K562 (cell line): ENCODE measurements around the gene CLCNKA. TPM values are rescaled to one million over a fixed set of nuclear protein-coding genes. Genes with fewer than 3 reads are reported as not detected.
A peak's percentile ranks its signal among the peaks of the same experiment; 100 is the strongest.

Experiments used
- AFF1 ChIP-seq, 2 experiments: fragments of 450-650 bp; IDR thresholded peaks; 2 replicates each; pipeline ENCODE4 v1.6.1; 2018; ENCODE audit warnings: mild to moderate bottlenecking in 2 of 2, low read depth in 1 of 2; ENCODE audit not compliant: partially characterized antibody in 2 of 2
- ASH1L ChIP-seq: fragments of 450-650 bp; IDR thresholded peaks from 2 replicates; pipeline ENCODE4 v1.6.1; 2018; ENCODE audit warnings: borderline replicate concordance, mild to moderate bottlenecking, low read depth; ENCODE audit not compliant: partially characterized antibody
- ATF4 ChIP-seq: fragments of 450-650 bp; formaldehyde crosslinking; IDR thresholded peaks from 2 replicates; pipeline ENCODE4 v1.4.0; 2022; ENCODE audit warnings: mild to moderate bottlenecking, moderate library complexity
- ATF7 ChIP-seq: fragments of 450-650 bp; IDR thresholded peaks from 2 replicates; pipeline ENCODE4 v1.7.1; 2014; ENCODE audit warnings: mild to moderate bottlenecking, moderate library complexity
- CUX1 ChIP-seq: fragments of 200-800 bp; sonication (Bioruptor generic); IDR thresholded peaks from 2 replicates; pipeline ENCODE4 v1.6.1; 2016; ENCODE audit warnings: missing genetic modification characterization, missing compliant biosample characterization
- MYC ChIP-seq, 2 experiments: fragments of 250-450 bp in 1 of 2; sonication (Bioruptor Pico) in 1 of 2; IDR thresholded peaks; 2 replicates each; pipeline versions ENCODE4 v1.5.1 to v1.6.1; 2012 to 2021; ENCODE audit warnings: low read depth in 2 of 2, borderline replicate concordance in 1 of 2, improper control_type of control experiment in 1 of 2, low read length in 1 of 2, mild to moderate bottlenecking in 1 of 2, moderate library complexity in 1 of 2
- MYNN ChIP-seq, 2 experiments: sonication (generic); formaldehyde crosslinking in 1 of 2; IDR thresholded peaks; 2 replicates each; pipeline versions ENCODE4 v1.5.0 to v1.6.1; 2016 to 2020; ENCODE audit warnings: antibody characterized with exemption in 1 of 2, missing genetic modification reagents in 1 of 2
- PCBP1 ChIP-seq: fragments of 200-400 bp; formaldehyde crosslinking; IDR thresholded peaks from 2 replicates; pipeline ENCODE4 v1.6.1; 2018; ENCODE audit warnings: mild to moderate bottlenecking, low read depth, low read length; ENCODE audit not compliant: poor library complexity, severe bottlenecking
- RBBP5 ChIP-seq: fragments of 200-600 bp; sonication (generic); IDR thresholded peaks from 2 replicates; pipeline ENCODE4 v1.6.1; 2012; ENCODE audit warnings: borderline replicate concordance, mild to moderate bottlenecking, low read length, control low read depth, inconsistent platforms; ENCODE audit not compliant: insufficient read depth, poor library complexity, severe bottlenecking
- SMC3 ChIP-seq: conservative IDR thresholded peaks from 2 replicates; pipeline ENCODE4 v1.6.1; 2011; ENCODE audit warnings: low read depth, low read length, improper control_type of control experiment; ENCODE audit not compliant: insufficient read depth
- USF2 ChIP-seq: sonication (generic); formaldehyde crosslinking; IDR thresholded peaks from 2 replicates; pipeline ENCODE4 v1.5.0; 2020; ENCODE audit warnings: missing genetic modification reagents
- ZNF445 ChIP-seq: fragments of 250-450 bp; sonication (Bioruptor Pico); IDR thresholded peaks from 2 replicates; pipeline ENCODE4 v1.4.0; 2020; ENCODE audit warnings: low read depth, mild to moderate bottlenecking, moderate library complexity
- ZNF583 ChIP-seq: fragments of 250-450 bp; sonication (Bioruptor Pico); IDR thresholded peaks from 2 replicates; pipeline ENCODE4 v1.4.0; 2020
- polyA plus RNA-seq, 8 experiments: library from polyadenylated mRNA; depleted of rRNA in 4 of 8; stranded (reverse) in 5 of 8; unstranded in 3 of 8; fragments of >200 nt; fragmentation: Nextera tagmentation in 2 of 8; fragmentation: Illumina TruSeq in 1 of 8; extraction: Ambion mirVana in 2 of 8; extraction: Trizol in 1 of 8; gene quantifications; 2 replicates each; pipeline versions ENCODE4 v1.2.1 to v1.2.3, GENCODE V29; 2011 to 2014; ENCODE audit warnings: inconsistent platforms in 1 of 8, missing spikeins in 1 of 8
- total RNA-seq, 7 experiments: library from RNA; depleted of rRNA in 6 of 7; stranded (reverse); fragments of >200 nt in 6 of 7; fragmentation: Illumina TruSeq in 2 of 7; extraction: Trizol in 2 of 7; gene quantifications; 2 replicates each; pipeline versions ENCODE4 v1.2.1 to v1.2.3, GENCODE V29; 2011 to 2021; ENCODE audit warnings: low replicate concordance in 1 of 7

CLCNKA gene
- total and polyA plus RNA-seq, 9 of the 15 experiments (the other 6 are each of a cell fraction or from before 2014, with no cell fraction given): 0.03 to 0.37 (median 0.10) TPM; not detected in 3

- TF ChIP-seq AFF1 (IDR thresholded peaks at IDR 0.05; ENCODE audit: low read depth in 1 of 2, partially characterized antibody in 2 of 2) (no peak), ASH1L (no peak), PCBP1 (no peak), RBBP5 (no peak), ATF7 (no peak), MYNN (IDR thresholded peaks at IDR 0.05) (no peak), MYNN (CRISPR knock-in tag; IDR thresholded peaks at IDR 0.05) (no peak), ZNF445 (CRISPR knock-in tag) (no peak), MYC (IDR thresholded peaks at IDR 0.05; ENCODE audit: low read depth, low read length) (peak; percentile 22; the same call in 1 of the 2 replicates), MYC (CRISPR knock-in tag; IDR thresholded peaks at IDR 0.05; ENCODE audit: borderline replicate concordance, low read depth) (no peak), ZNF583 (CRISPR knock-in tag) (no peak), ATF4 (no peak), USF2 (no peak), SMC3 (peak; percentile 40; the same call in 1 of the 2 replicates), CUX1 (CRISPR knock-in tag) (no peak)
Measured at GRCh38 chr1:16006552-16007485, 15.0 kb upstream of the CLCNKA start (continued).
